ENCODE data around the gene P2RX4.

DNA sequence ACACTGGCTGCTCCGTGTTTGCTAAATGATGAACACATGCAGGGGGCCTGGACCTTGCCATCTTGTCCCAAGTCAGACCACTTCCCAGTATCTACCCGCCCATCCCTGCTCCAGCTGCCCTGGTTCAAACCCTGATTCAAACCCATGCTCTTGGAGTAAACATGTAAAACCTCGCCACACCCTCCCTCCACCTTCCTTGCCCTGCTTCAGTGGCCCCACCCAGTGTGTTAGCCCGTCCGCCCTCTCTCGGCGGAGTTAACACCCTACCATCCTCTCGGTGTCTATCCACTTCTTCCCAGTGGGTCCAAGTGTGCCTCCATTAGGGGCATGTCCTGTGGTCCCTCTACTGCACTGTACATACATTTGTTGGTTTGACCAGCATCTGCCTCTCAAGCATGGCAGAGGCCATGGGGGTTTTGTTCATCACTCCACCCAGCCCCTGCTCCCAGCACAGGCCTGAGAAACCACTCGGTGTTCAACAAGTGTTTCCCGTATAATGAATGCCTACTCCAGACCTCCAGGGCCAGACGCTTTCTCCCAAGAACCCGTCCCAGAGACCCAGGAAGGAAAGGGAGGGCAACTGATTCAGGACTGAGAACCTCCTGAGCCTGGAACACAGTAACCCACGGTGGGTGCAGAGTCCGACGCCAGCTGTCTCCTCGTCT lies 37.1 kb downstream of the P2RX4 start:
- TF ChIP-seq, protein P1, sequence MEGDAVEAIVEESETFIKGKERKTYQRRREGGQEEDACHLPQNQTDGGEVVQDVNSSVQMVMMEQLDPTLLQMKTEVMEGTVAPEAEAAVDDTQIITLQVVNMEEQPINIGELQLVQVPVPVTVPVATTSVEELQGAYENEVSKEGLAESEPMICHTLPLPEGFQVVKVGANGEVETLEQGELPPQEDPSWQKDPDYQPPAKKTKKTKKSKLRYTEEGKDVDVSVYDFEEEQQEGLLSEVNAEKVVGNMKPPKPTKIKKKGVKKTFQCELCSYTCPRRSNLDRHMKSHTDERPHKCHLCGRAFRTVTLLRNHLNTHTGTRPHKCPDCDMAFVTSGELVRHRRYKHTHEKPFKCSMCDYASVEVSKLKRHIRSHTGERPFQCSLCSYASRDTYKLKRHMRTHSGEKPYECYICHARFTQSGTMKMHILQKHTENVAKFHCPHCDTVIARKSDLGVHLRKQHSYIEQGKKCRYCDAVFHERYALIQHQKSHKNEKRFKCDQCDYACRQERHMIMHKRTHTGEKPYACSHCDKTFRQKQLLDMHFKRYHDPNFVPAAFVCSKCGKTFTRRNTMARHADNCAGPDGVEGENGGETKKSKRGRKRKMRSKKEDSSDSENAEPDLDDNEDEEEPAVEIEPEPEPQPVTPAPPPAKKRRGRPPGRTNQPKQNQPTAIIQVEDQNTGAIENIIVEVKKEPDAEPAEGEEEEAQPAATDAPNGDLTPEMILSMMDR (IDR thresholded peaks at IDR 0.05): no peak
- TF ChIP-seq POLR2A (IDR thresholded peaks at IDR 0.05): no peak

Data from right lobe of liver (tissue), 4 donors.